Measurements from ENCODE around the gene TRIML2. TPM values are rescaled to one million over a fixed set of nuclear protein-coding genes. Genes with fewer than 3 reads are reported as not detected.

The TRIML2 gene
- total RNA-seq, 2 donors from 2014 or later: not detected

GRCh38 chr4:188146618-188147017, 37.2 kb upstream of the TRIML2 start:
- no peak for TF ChIP-seq CTCF (IDR thresholded peaks at IDR 0.05)
- no peaks in the 10 kb centered on the region for H3K27me3 ChIP-seq (replicated peaks; ENCODE audit: insufficient read depth)

GRCh38 chr4:188145601-188146000, 36.2 kb upstream of the TRIML2 start:
- Histone ChIP-seq H3K27me3 (replicated peaks; ENCODE audit: insufficient read depth) (no peaks in the 10 kb centered on the region), H3K27ac (no peak overlapping the region), H3K36me3 (no peaks in the 10 kb centered on the region), H3K9me3 (no peaks in the 10 kb centered on the region), H3K4me1 (ENCODE audit: control insufficient read depth in 1 of 2, low read depth in 2 of 2) (no peaks in the 10 kb centered on the region), H3K4me3 (no peak overlapping the region)
- no peak for TF ChIP-seq CTCF (IDR thresholded peaks at IDR 0.05)
- ATAC-seq (ENCODE audit: insufficient number of reproducible peaks, low FRiP score, low read depth): no peak
- no peak for DNase-seq (ENCODE audit: low spot score)

More at GRCh38 chr4:188146618-188147017, 37.2 kb upstream of the TRIML2 start:
- no peak for ATAC-seq (ENCODE audit: insufficient number of reproducible peaks, low FRiP score, low read depth)
- no peak overlapping the region for H3K4me3 ChIP-seq
- H3K4me1 ChIP-seq (ENCODE audit: control insufficient read depth in 1 of 2, low read depth in 2 of 2): no peaks in the 10 kb centered on the region
- H3K9me3 ChIP-seq: no peaks in the 10 kb centered on the region
- H3K27ac ChIP-seq: no peak overlapping the region
- no peak for DNase-seq (ENCODE audit: low spot score)
- no peaks in the 10 kb centered on the region for H3K36me3 ChIP-seq

GRCh38 chr4:188143731-188144130, 34.3 kb upstream of the TRIML2 start:
- Histone ChIP-seq H3K36me3 (no peaks in the 10 kb centered on the region), H3K9me3 (no peaks in the 10 kb centered on the region), H3K27me3 (replicated peaks; ENCODE audit: insufficient read depth) (no peaks in the 10 kb centered on the region), H3K4me3 (no peak overlapping the region), H3K27ac (no peak overlapping the region), H3K4me1 (ENCODE audit: control insufficient read depth in 1 of 2, low read depth in 2 of 2) (no peaks in the 10 kb centered on the region)
- no peak for TF ChIP-seq CTCF (IDR thresholded peaks at IDR 0.05)
- DNase-seq (ENCODE audit: low spot score): no peak
- no peak for ATAC-seq (ENCODE audit: insufficient number of reproducible peaks, low FRiP score, low read depth)

GRCh38 chr4:188139671-188140070, 30.3 kb upstream of the TRIML2 start:
- no peaks in the 10 kb centered on the region for H3K27me3 ChIP-seq (replicated peaks; ENCODE audit: insufficient read depth)
- H3K4me1 ChIP-seq (ENCODE audit: control insufficient read depth in 1 of 2, low read depth in 2 of 2): no peaks in the 10 kb centered on the region
- ATAC-seq (ENCODE audit: insufficient number of reproducible peaks, low FRiP score, low read depth) (no peak), DNase-seq (ENCODE audit: low spot score) (no peak)
- TF ChIP-seq CTCF (IDR thresholded peaks at IDR 0.05): no peak
- H3K36me3 ChIP-seq: no peaks in the 10 kb centered on the region
- H3K4me3 ChIP-seq: no peak overlapping the region
- no peak overlapping the region for H3K27ac ChIP-seq
- no peaks in the 10 kb centered on the region for H3K9me3 ChIP-seq

GRCh38 chr4:188139141-188139540, 29.7 kb upstream of the TRIML2 start, which contains the start of gene TRIML1:
TRIML1 (plus strand) TSS chr4:188139441; CDS start chr4:188139559, 118 bp downstream.
- DNase-seq (ENCODE audit: low spot score) (no peak), ATAC-seq (ENCODE audit: insufficient number of reproducible peaks, low FRiP score, low read depth) (no peak)
- H3K4me3 ChIP-seq: no peak within 1 kb of the TSS
- no peaks in the 10 kb centered on the region for H3K9me3 ChIP-seq
- no peaks in the 10 kb centered on the region for H3K4me1 ChIP-seq (ENCODE audit: control insufficient read depth in 1 of 2, low read depth in 2 of 2)
- no peaks in the 10 kb centered on the region for H3K27me3 ChIP-seq (replicated peaks; ENCODE audit: insufficient read depth)
- H3K36me3 ChIP-seq: no peaks in the 10 kb centered on the region
- no peak for TF ChIP-seq CTCF (IDR thresholded peaks at IDR 0.05)
- no peak within 1 kb of the TSS for H3K27ac ChIP-seq

Data from thoracic aorta (tissue), 2 donors.